HepG2 (cell line): Measurements from ENCODE around the gene NXT1. TPM values are rescaled to one million over a fixed set of nuclear protein-coding genes. Genes with fewer than 3 reads are reported as not detected.

Experiments
- ASH2L ChIP-seq: fragments of 300-600, 200-600 bp; sonication (generic); IDR thresholded peaks from 2 replicates; pipeline ENCODE4 v1.7.0; 2017; ENCODE audit warnings: low read depth, mild to moderate bottlenecking, moderate library complexity, mixed read lengths, low read length; ENCODE audit not compliant: insufficient read length
- CCDC6 ChIP-seq: sonication (generic); formaldehyde crosslinking; IDR thresholded peaks from 2 replicates; pipeline ENCODE4 v1.8.1; 2022; ENCODE audit warnings: mild to moderate bottlenecking, missing genetic modification reagents, moderate library complexity
- CHD4 ChIP-seq: fragments of 200-600 bp; sonication (generic); IDR thresholded peaks from 2 replicates; pipeline ENCODE4 v1.7.0; 2017; ENCODE audit warnings: mild to moderate bottlenecking, low read length, borderline replicate concordance
- ELF1 ChIP-seq: sonication (generic); formaldehyde crosslinking; IDR thresholded peaks from 2 replicates; pipeline ENCODE4 v1.4.0; 2020; ENCODE audit warnings: missing genetic modification reagents
- FOSL2 ChIP-seq: sonication (generic); formaldehyde crosslinking; IDR thresholded peaks from 2 replicates; pipeline ENCODE4 v1.4.0; 2020; ENCODE audit warnings: missing genetic modification reagents
- FOXA1 ChIP-seq, 2 experiments: fragments of 450-650 bp in 1 of 2; sonication (generic) in 1 of 2; formaldehyde crosslinking in 1 of 2; IDR thresholded peaks; 2 replicates each; pipeline versions ENCODE4 v1.4.0 to v1.6.1; 2016 to 2020; ENCODE audit warnings: missing genetic modification reagents in 1 of 2
- FOXM1 ChIP-seq: sonication (generic); formaldehyde crosslinking; IDR thresholded peaks from 2 replicates; pipeline ENCODE4 v1.5.0; 2020; ENCODE audit warnings: missing genetic modification reagents
- GATAD2A ChIP-seq: IDR thresholded peaks from 2 replicates; pipeline ENCODE4 v1.6.1; 2016
- IKZF5 ChIP-seq: IDR thresholded peaks from 2 replicates; pipeline ENCODE4 v1.6.1; 2018; ENCODE audit warnings: missing genetic modification reagents, mild to moderate bottlenecking, missing compliant biosample characterization
- KDM4B ChIP-seq: sonication (generic); formaldehyde crosslinking; IDR thresholded peaks from 2 replicates; pipeline ENCODE4 v1.4.0; 2020; ENCODE audit warnings: missing genetic modification reagents
- KLF13 ChIP-seq: sonication (generic); formaldehyde crosslinking; IDR thresholded peaks from 2 replicates; pipeline ENCODE4 v1.4.0; 2020; ENCODE audit warnings: mild to moderate bottlenecking, missing genetic modification reagents
- SOX5 ChIP-seq: IDR thresholded peaks from 2 replicates; pipeline ENCODE4 v1.6.1; 2016; ENCODE audit warnings: borderline replicate concordance
- TARDBP ChIP-seq: sonication (generic); formaldehyde crosslinking; IDR thresholded peaks from 2 replicates; pipeline ENCODE4 v1.8.0; 2022; ENCODE audit warnings: mild to moderate bottlenecking, missing genetic modification reagents
- ZFP37 ChIP-seq: sonication (generic); formaldehyde crosslinking; IDR thresholded peaks from 2 replicates; pipeline ENCODE4 v1.4.0; 2020; ENCODE audit warnings: missing genetic modification reagents, borderline replicate concordance
- ZNF468 ChIP-seq: sonication (generic); formaldehyde crosslinking; IDR thresholded peaks from 2 replicates; pipeline ENCODE4 v1.8.0; 2022; ENCODE audit warnings: mild to moderate bottlenecking, moderate library complexity, missing genetic modification reagents
- ZNF512 ChIP-seq: sonication (generic); formaldehyde crosslinking; IDR thresholded peaks from 2 replicates; pipeline ENCODE4 v1.4.0; 2020; ENCODE audit warnings: mild to moderate bottlenecking, missing genetic modification reagents
- ZNF589 ChIP-seq: sonication (generic); formaldehyde crosslinking; conservative IDR thresholded peaks from 2 replicates; pipeline ENCODE4 v1.8.0; 2022; ENCODE audit warnings: mild to moderate bottlenecking, moderate library complexity, missing genetic modification reagents
- polyA plus RNA-seq, 8 experiments: library from polyadenylated mRNA; depleted of rRNA in 3 of 8; stranded (reverse) in 7 of 8; unstranded in 1 of 8; fragments of >200 nt; fragmentation: Illumina TruSeq in 4 of 8; extraction: Trizol in 4 of 8; gene quantifications; 2 replicates each; pipeline versions ENCODE4 v1.2.1 to v1.2.3, GENCODE V29; 2011 to 2016; ENCODE audit warnings: low read depth in 4 of 8, missing spikeins in 1 of 8, mixed read lengths in 1 of 8; ENCODE audit not compliant: insufficient read depth in 1 of 8
- total RNA-seq, 5 experiments: library from RNA; depleted of rRNA; stranded (reverse); fragments of >200 nt; fragmentation: Illumina TruSeq; extraction: Trizol; gene quantifications; 2 replicates each; pipeline ENCODE4 v1.2.3, GENCODE V29; 2016; ENCODE audit warnings: low read depth in 1 of 5
- TF ChIP-seq, protein P1 (sequence below), 2 experiments: sonication (generic) in 1 of 2; formaldehyde crosslinking in 1 of 2; IDR thresholded peaks; 2 replicates each; pipeline versions ENCODE4 v1.4.0 to v1.6.1; 2018 to 2020; ENCODE audit warnings: missing genetic modification reagents in 2 of 2, borderline replicate concordance in 1 of 2, low read depth in 1 of 2, mild to moderate bottlenecking in 1 of 2, missing biosample characterization in 1 of 2
- TF ChIP-seq, protein P2 (sequence below): sonication (generic); formaldehyde crosslinking; IDR thresholded peaks from 2 replicates; pipeline ENCODE4 v1.5.0; 2020; ENCODE audit warnings: missing genetic modification reagents

NXT1 gene
- total and polyA plus RNA-seq, 2 of the 13 experiments (the other 11 are each of a cell fraction or from before 2014, with no cell fraction given) = 35.6 to 65.9 TPM

DNA sequence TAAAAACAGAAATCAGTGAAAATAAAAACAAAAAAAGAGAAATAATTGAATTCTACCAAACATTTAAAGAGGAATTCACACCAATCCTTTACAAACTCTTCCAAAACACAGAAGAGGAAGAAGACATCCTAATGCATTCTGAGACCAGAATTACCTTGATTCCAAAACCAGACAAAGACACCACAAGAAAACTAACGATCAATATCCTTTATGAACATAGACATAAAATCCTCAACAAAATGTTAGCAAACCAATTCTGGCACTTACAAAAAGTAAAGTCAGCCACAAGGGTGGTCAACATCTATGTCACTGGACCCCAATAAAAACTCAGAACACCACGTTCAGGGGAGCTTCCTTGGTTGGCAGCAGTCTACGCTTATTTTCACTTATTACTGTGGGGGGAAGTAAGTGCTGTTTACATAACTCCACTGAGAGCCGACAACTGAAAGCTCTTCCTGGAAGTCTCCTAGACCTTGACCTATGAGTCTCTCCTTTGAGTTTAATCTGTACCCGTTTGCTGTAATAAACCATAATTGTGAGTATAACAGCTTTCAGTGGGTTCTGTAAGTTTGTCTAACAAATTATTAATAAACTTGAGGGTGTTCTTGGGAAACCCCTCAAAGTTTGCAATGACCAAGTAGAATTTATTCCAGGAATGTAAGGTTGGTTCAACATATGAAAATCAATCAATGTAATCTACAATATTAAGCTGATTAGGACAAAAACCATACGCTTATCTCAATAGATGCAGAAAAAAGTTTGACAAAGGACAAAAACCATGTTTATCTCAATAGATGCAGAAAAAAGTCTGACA lies 35.9 kb downstream of the NXT1 start (continued):
- TF ChIP-seq IKZF5 (peak; percentile 65; the same call in 1 of the 2 replicates), ZNF589 (CRISPR knock-in tag) (no peak), TARDBP (CRISPR knock-in tag) (0 out of 2 replicates have a peak, but pooled peaks have one; percentile 41), CCDC6 (CRISPR knock-in tag) (no peak), KLF13 (CRISPR knock-in tag) (no peak), ZFP37 (CRISPR knock-in tag) (0 out of 2 replicates have a peak, but pooled peaks have one; percentile 23), FOXM1 (no peak), FOSL2 (peak; percentile 68), CHD4 (peak; percentile 67; the same call in 1 of the 2 replicates), SOX5 (CRISPR knock-in tag) (peak; percentile 62), ZNF468 (CRISPR knock-in tag) (no peak), FOXA1 (IDR thresholded peaks at IDR 0.05) (no peak), FOXA1 (CRISPR knock-in tag; IDR thresholded peaks at IDR 0.05) (peak; percentile 93), ASH2L (peak; percentile 77), GATAD2A (peak; percentile 88), ELF1 (CRISPR knock-in tag) (peak; percentile 64), ZNF512 (peak; percentile 84), KDM4B (CRISPR knock-in tag) (0 out of 2 replicates have a peak, but pooled peaks have one; percentile 45)
- TF ChIP-seq, protein P1, sequence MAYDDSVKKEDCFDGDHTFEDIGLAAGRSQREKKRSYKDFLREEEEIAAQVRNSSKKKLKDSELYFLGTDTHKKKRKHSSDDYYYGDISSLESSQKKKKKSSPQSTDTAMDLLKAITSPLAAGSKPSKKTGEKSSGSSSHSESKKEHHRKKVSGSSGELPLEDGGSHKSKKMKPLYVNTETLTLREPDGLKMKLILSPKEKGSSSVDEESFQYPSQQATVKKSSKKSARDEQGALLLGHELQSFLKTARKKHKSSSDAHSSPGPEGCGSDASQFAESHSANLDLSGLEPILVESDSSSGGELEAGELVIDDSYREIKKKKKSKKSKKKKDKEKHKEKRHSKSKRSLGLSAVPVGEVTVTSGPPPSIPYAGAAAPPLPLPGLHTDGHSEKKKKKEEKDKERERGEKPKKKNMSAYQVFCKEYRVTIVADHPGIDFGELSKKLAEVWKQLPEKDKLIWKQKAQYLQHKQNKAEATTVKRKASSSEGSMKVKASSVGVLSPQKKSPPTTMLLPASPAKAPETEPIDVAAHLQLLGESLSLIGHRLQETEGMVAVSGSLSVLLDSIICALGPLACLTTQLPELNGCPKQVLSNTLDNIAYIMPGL (CRISPR knock-in tag; IDR thresholded peaks at IDR 0.05; ENCODE audit: borderline replicate concordance in 1 of 2, low read depth in 1 of 2) = peak in 1 of 2 experiments; percentile 24; a peak in 1 of 4 replicates
- TF ChIP-seq, protein P2, sequence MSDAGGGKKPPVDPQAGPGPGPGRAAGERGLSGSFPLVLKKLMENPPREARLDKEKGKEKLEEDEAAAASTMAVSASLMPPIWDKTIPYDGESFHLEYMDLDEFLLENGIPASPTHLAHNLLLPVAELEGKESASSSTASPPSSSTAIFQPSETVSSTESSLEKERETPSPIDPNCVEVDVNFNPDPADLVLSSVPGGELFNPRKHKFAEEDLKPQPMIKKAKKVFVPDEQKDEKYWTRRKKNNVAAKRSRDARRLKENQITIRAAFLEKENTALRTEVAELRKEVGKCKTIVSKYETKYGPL (CRISPR knock-in tag) = peak; percentile 82; the same call in 1 of the 2 replicates
